SK-N-SH (cell line): ENCODE results near the gene LCE7A. TPM values are rescaled to one million over a fixed set of nuclear protein-coding genes. Genes with fewer than 3 reads are reported as not detected.

Source experiments
- CTCF ChIA-PET: fragments of 300-600, 350-600 bp; formaldehyde crosslinking; extraction: SDS; loops from one replicate; lab custom pipeline; 2021; lab: Yijun Ruan, JAX
- POLR2A ChIA-PET: fragments of 350-600 bp; sonication (Branson Sonifier 250); formaldehyde crosslinking; extraction: SDS; loops from one replicate; lab custom pipeline; 2020; ENCODE audit warnings: antibody characterized with exemption, inconsistent platforms; lab: Yijun Ruan, JAX
- DNase-seq: peaks from one replicate; pipeline ENCODE4 v3.0.0; 2012
- H2AFZ ChIP-seq: fragments of 200-600 bp; sonication (generic); 2 replicates; pipeline ENCODE4 v1.8.1; 2016; ENCODE audit warnings: antibody characterized with exemption, mild to moderate bottlenecking, low read depth
- H3F3A ChIP-seq: fragments of 200-600 bp; sonication (generic); replicated peaks from 2 replicates; pipeline ENCODE3; 2016; ENCODE audit warnings: antibody characterized with exemption, mild to moderate bottlenecking; ENCODE audit not compliant: insufficient read depth
- H3K27ac ChIP-seq, 2 experiments: fragments of 200-500 bp in 1 of 2; fragments of 200-600 bp in 1 of 2; sonication (Bioruptor generic) in 1 of 2; sonication (generic), shearing (Covaris generic) in 1 of 2; 2 replicates each; pipeline versions ENCODE4 v1.5.1 to v1.6.1; 2014 to 2016; ENCODE audit warnings: low read depth in 2 of 2, inconsistent platforms in 1 of 2, low read length in 1 of 2, mild to moderate bottlenecking in 1 of 2, mixed read lengths in 1 of 2
- H3K27me3 ChIP-seq: fragments of 200-600 bp; sonication (generic), shearing (Covaris generic); 2 replicates; pipeline ENCODE4 v1.6.1; 2016; ENCODE audit warnings: mixed run types; ENCODE audit not compliant: insufficient read depth
- H3K36me3 ChIP-seq, 2 experiments: fragments of 200-500 bp in 1 of 2; fragments of 200-600 bp in 1 of 2; sonication (Bioruptor generic) in 1 of 2; sonication (generic) in 1 of 2; replicated peaks in 1 of 2; 2 replicates each; pipeline versions ENCODE3 to v1.5.1; 2014 to 2016; ENCODE audit warnings: low read length in 1 of 2, mild to moderate bottlenecking in 1 of 2; ENCODE audit not compliant: insufficient read depth in 2 of 2, control insufficient read depth in 1 of 2
- H3K4me1 ChIP-seq, 2 experiments: fragments of 200-500 bp in 1 of 2; fragments of 200-600 bp in 1 of 2; sonication (Bioruptor generic) in 1 of 2; sonication (generic), shearing (Covaris generic) in 1 of 2; 2 replicates each; pipeline versions ENCODE4 v1.5.1 to v1.6.1; 2014 to 2016; ENCODE audit warnings: low read depth in 1 of 2, low read length in 1 of 2, mixed run types in 1 of 2; ENCODE audit not compliant: insufficient read depth in 2 of 2, control insufficient read depth in 1 of 2
- H3K4me2 ChIP-seq: fragments of 200-600 bp; sonication (generic), shearing (Covaris generic); 2 replicates; pipeline ENCODE4 v1.6.1; 2017; ENCODE audit warnings: mixed run types
- H3K4me3 ChIP-seq, 2 experiments: fragments of 200-500 bp in 1 of 2; fragments of 200-600 bp in 1 of 2; sonication (Bioruptor generic) in 1 of 2; sonication (generic), shearing (Covaris generic) in 1 of 2; 2 replicates each; pipeline versions ENCODE4 v1.5.1 to v1.8.1; 2014 to 2016; ENCODE audit warnings: low read depth in 2 of 2, inconsistent platforms in 1 of 2, low read length in 1 of 2, mild to moderate bottlenecking in 1 of 2, mixed read lengths in 1 of 2, moderate library complexity in 1 of 2
- H3K79me2 ChIP-seq: fragments of 200-600 bp; sonication (generic); 2 replicates; pipeline ENCODE4 v1.8.1; 2017; ENCODE audit warnings: mild to moderate bottlenecking; ENCODE audit not compliant: insufficient read depth
- H3K9ac ChIP-seq: fragments of 200-600 bp; sonication (generic); 2 replicates; pipeline ENCODE4 v1.6.1; 2017; ENCODE audit warnings: mixed run types
- H3K9me2 ChIP-seq: fragments of 200-600 bp; sonication (generic); 2 replicates; pipeline ENCODE4 v1.6.1; 2017; ENCODE audit warnings: mixed run types
- H3K9me3 ChIP-seq: fragments of 200-600 bp; sonication (generic); 2 replicates; pipeline ENCODE4 v1.6.1; 2017; ENCODE audit warnings: mixed run types, mild to moderate bottlenecking, moderate library complexity
- H4K20me1 ChIP-seq: fragments of 200-600 bp; sonication (generic); 2 replicates; pipeline ENCODE4 v1.6.1; 2017; ENCODE audit warnings: mild to moderate bottlenecking, mixed run types; ENCODE audit not compliant: insufficient read depth
- CTCF ChIP-seq: fragments of 200-600 bp; sonication (generic); IDR thresholded peaks from 2 replicates; pipeline ENCODE4 v1.6.1; 2017; ENCODE audit warnings: antibody characterized with exemption, mild to moderate bottlenecking, moderate library complexity
- IRF3 ChIP-seq: fragments of 150-350 bp; IDR thresholded peaks from 2 replicates; pipeline ENCODE4 v1.6.1; 2016; ENCODE audit warnings: mild to moderate bottlenecking, low read depth, low read length
- MEF2A ChIP-seq: IDR thresholded peaks from 2 replicates; pipeline ENCODE4 v1.4.0; 2012; ENCODE audit warnings: low read depth, borderline replicate concordance
- MXI1 ChIP-seq: IDR thresholded peaks from 2 replicates; pipeline ENCODE4 v1.6.1; 2012; ENCODE audit warnings: mild to moderate bottlenecking, low read depth, low read length, improper control_type of control experiment
- POLR2AphosphoS5 ChIP-seq: IDR thresholded peaks from 2 replicates; pipeline ENCODE4 v1.6.1; 2012; ENCODE audit warnings: low read depth, low read length
- RAD21 ChIP-seq: IDR thresholded peaks from 2 replicates; pipeline ENCODE4 v1.6.1; 2012; ENCODE audit warnings: mild to moderate bottlenecking, low read length
- SIN3A ChIP-seq: IDR thresholded peaks from 2 replicates; pipeline ENCODE4 v1.6.1; 2012; ENCODE audit warnings: low read depth, mild to moderate bottlenecking, low read length, moderate library complexity, borderline replicate concordance
- SMC3 ChIP-seq: IDR thresholded peaks from 2 replicates; pipeline ENCODE4 v1.6.1; 2012; ENCODE audit warnings: low read depth, low read length, improper control_type of control experiment
- TAF1 ChIP-seq: IDR thresholded peaks from 2 replicates; pipeline ENCODE4 v1.6.1; 2012; ENCODE audit warnings: low read depth, mild to moderate bottlenecking, low read length, moderate library complexity, borderline replicate concordance
- TCF12 ChIP-seq: IDR thresholded peaks from 2 replicates; pipeline ENCODE4 v1.4.0; 2012
- TEAD4 ChIP-seq: IDR thresholded peaks from 2 replicates; pipeline ENCODE4 v1.4.0; 2012; ENCODE audit warnings: mild to moderate bottlenecking, borderline replicate concordance; ENCODE audit not compliant: insufficient read depth
- ZBTB33 ChIP-seq: IDR thresholded peaks from 2 replicates; pipeline ENCODE4 v1.4.0; 2012; ENCODE audit warnings: low read depth, borderline replicate concordance
- WGBS: methylation state at CpG from one replicate; pipeline ENCODE4 v1.1.6; 2017; ENCODE audit warnings: low lambda C conversion rate; 5-methylcytosine and 5-hydroxymethylcytosine counted together
- polyA plus RNA-seq, 3 experiments: library from polyadenylated mRNA; depleted of rRNA; stranded (reverse); fragments of >200 nt; gene quantifications; 2 replicates each; pipeline ENCODE4 v1.2.3, GENCODE V29; 2012
- TF ChIP-seq, protein P1 (sequence below): IDR thresholded peaks from 2 replicates; pipeline ENCODE4 v1.4.0; 2012; ENCODE audit warnings: low read depth

The LCE7A gene
- polyA plus RNA-seq, 1 of the 3 experiments (the other 2 are of a cell fraction): not detected

DNA sequence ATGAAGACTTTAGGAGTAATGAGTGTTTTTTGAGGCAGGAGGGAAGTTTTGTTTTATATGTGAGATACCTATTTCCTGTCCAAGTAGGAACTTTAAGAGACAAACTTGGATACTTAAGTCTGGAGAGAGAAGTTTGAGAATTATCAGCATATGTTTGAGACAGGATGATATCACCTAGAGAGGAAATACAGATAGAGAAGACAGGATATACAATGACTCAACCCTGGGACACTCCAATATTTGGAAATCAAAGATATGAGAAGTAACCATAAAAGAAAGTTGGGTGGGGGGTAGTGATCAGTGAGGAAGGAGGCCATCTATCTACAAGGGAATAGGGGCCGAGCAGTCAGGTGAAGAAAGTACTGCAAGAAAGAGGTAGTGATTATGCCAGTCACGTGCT lies 6.5 kb downstream of the LCE7A start:
- TF ChIP-seq SIN3A: no peak
- no peak for TF ChIP-seq TAF1
- TF ChIP-seq MEF2A: no peak
- no peak for TF ChIP-seq MXI1
- no peak for TF ChIP-seq TEAD4
- TF ChIP-seq ZBTB33: no peak
- TF ChIP-seq TCF12: no peak
- no peak for DNase-seq
- Histone ChIP-seq H3K9me3 (no peaks in the 10 kb centered on the region), H3K27ac (no peak overlapping the region), H2AFZ (no peak overlapping the region), H3K79me2 (no peaks in the 10 kb centered on the region), H4K20me1 (no peaks in the 10 kb centered on the region), H3K27me3 (no peaks in the 10 kb centered on the region; the same call in 1 of the 2 replicates), H3K4me1 (no peaks in the 10 kb centered on the region), H3K4me3 (no peak overlapping the region), H3K4me2 (no peak overlapping the region), H3K36me3 (no peaks in the 10 kb centered on the region), H3K9me2 (no peaks in the 10 kb centered on the region), H3F3A (peaks cover 4% of the 10 kb centered on the region), H3K9ac (no peak overlapping the region)
- POLR2A ChIA-PET: no interaction called here
- WGBS: 3% methylated on average over 2 of the region's 2 CpGs
- CTCF ChIA-PET: no interaction called here

DNA sequence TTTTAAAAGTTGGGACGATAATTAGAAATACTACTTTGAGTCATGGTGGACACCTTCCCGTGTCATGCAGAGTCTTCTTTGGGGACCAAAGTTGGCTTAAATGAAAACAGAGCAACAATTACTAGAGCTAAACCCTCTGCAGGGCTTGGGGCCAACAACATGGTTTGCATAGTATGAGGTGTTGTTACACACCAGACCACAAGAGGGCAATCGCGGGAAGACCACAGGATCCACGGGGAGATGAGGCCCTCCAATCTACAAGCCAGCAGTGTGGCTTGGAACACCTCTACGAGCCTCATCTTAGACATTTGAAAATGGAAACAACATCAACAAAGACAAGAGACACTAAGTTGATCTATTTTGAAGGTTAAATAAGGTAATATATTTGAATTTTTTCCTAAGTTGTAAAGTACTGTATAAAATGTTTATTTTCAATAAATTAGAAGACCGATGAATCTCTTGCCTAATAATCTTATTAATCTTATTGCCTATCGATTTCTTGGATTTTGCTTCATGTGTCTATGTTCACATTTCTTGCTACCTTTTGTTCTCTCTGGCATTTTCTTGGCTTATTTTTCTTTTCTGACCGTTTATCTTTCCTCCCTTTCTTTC lies 10.1 kb downstream of the LCE7A start:
- H3K4me3 ChIP-seq: no peak overlapping the region
- 10% methylated on average over 9 of the region's 9 CpGs for WGBS

More for the DNA sequence above, 10.1 kb downstream of the LCE7A start:
- Histone ChIP-seq H3K79me2 (no peaks in the 10 kb centered on the region), H3K27me3 (no peaks in the 10 kb centered on the region; the same call in 1 of the 2 replicates), H3K4me2 (no peak overlapping the region), H3K9ac (no peak overlapping the region), H2AFZ (0 out of 2 replicates have a peak overlapping the region, but pooled peaks have one; percentile 1), H4K20me1 (no peaks in the 10 kb centered on the region), H3K27ac (no peak overlapping the region), H3K4me1 (peaks cover 0 to 3% of the 10 kb centered on the region in 2 experiments; a peak in 1 of 4 replicates), H3F3A (peaks cover 14% of the 10 kb centered on the region), H3K9me3 (no peaks in the 10 kb centered on the region), H3K36me3 (no peaks in the 10 kb centered on the region), H3K9me2 (no peaks in the 10 kb centered on the region)
- CTCF ChIA-PET: interaction anchor here (0.6 to 2.4 kb wide), 16 partner anchors 8 to 354 kb away, joined by 3 to 21 read pairs (median 4); partner anchors contain the start of genes LCE7A and SMCP
- TF ChIP-seq POLR2AphosphoS5 (no peak), TCF12 (no peak), RAD21 (peak; percentile 60), SMC3 (peak; percentile 74), MEF2A (no peak), IRF3 (no peak), TEAD4 (no peak), CTCF (peak; percentile 85), SIN3A (no peak)
- TF ChIP-seq, protein P1, sequence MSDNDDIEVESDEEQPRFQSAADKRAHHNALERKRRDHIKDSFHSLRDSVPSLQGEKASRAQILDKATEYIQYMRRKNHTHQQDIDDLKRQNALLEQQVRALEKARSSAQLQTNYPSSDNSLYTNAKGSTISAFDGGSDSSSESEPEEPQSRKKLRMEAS: no peak
- DNase-seq: peak; percentile 65
- POLR2A ChIA-PET: no interaction called here
